ENCODE results near the gene SLC25A29. TPM values are rescaled to one million over a fixed set of nuclear protein-coding genes. Genes with fewer than 3 reads are reported as not detected.

Gene SLC25A29
- total and polyA plus RNA-seq, 2 of the 13 experiments (the other 11 are each of a cell fraction or from before 2014, with no cell fraction given) = 12.2 to 17.2 TPM

DNA sequence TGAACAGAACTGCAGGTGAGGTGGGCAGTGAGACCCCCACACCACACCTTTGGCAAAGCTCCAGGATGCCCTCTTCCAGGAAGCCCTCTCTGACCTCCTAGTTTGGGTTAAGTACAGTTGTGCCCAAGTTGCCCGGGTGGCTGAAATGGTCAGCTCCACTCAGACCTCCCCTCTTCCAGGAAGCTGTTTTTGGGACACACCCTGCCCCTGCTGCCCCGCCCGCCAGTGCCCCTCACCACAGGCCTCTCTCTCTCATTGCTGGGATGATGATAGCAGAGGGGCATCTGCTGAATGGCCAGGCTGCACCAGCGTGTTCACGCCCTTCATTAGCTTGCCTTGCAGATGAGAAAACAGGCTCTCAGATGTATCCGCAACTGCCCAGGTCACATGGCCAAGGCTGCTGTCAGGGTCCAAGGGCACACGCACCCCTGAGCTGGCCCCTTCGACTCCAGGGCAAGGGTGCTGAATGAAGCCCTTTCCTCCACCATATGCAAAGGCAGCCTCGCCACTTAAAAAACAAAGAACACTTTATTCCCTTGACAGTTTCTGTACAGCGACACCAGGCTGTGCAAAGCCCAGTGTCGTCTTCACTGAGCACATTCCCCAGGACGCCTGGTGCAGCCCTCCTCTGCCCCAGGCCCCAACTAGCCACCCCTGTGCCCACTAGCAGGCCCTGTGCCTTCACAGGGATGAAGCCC is 15.5 kb downstream of the SLC25A29 start (continued):
- TF ChIP-seq, protein P1, sequence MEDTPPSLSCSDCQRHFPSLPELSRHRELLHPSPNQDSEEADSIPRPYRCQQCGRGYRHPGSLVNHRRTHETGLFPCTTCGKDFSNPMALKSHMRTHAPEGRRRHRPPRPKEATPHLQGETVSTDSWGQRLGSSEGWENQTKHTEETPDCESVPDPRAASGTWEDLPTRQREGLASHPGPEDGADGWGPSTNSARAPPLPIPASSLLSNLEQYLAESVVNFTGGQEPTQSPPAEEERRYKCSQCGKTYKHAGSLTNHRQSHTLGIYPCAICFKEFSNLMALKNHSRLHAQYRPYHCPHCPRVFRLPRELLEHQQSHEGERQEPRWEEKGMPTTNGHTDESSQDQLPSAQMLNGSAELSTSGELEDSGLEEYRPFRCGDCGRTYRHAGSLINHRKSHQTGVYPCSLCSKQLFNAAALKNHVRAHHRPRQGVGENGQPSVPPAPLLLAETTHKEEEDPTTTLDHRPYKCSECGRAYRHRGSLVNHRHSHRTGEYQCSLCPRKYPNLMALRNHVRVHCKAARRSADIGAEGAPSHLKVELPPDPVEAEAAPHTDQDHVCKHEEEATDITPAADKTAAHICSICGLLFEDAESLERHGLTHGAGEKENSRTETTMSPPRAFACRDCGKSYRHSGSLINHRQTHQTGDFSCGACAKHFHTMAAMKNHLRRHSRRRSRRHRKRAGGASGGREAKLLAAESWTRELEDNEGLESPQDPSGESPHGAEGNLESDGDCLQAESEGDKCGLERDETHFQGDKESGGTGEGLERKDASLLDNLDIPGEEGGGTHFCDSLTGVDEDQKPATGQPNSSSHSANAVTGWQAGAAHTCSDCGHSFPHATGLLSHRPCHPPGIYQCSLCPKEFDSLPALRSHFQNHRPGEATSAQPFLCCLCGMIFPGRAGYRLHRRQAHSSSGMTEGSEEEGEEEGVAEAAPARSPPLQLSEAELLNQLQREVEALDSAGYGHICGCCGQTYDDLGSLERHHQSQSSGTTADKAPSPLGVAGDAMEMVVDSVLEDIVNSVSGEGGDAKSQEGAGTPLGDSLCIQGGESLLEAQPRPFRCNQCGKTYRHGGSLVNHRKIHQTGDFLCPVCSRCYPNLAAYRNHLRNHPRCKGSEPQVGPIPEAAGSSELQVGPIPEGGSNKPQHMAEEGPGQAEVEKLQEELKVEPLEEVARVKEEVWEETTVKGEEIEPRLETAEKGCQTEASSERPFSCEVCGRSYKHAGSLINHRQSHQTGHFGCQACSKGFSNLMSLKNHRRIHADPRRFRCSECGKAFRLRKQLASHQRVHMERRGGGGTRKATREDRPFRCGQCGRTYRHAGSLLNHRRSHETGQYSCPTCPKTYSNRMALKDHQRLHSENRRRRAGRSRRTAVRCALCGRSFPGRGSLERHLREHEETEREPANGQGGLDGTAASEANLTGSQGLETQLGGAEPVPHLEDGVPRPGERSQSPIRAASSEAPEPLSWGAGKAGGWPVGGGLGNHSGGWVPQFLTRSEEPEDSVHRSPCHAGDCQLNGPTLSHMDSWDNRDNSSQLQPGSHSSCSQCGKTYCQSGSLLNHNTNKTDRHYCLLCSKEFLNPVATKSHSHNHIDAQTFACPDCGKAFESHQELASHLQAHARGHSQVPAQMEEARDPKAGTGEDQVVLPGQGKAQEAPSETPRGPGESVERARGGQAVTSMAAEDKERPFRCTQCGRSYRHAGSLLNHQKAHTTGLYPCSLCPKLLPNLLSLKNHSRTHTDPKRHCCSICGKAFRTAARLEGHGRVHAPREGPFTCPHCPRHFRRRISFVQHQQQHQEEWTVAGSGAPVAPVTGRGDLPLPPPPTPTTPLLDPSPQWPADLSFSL (CRISPR knock-in tag; IDR thresholded peaks at IDR 0.05) = no peak
- TF ChIP-seq KLF16 (CRISPR knock-in tag; IDR thresholded peaks at IDR 0.05) (peak in 1 of 2 experiments; percentile 48; a peak in 1 of 4 replicates), ZNF33B (CRISPR knock-in tag; IDR thresholded peaks at IDR 0.05) (peak; percentile 64; the same call in 1 of the 2 replicates), DNMT1 (CRISPR knock-in tag; IDR thresholded peaks at IDR 0.05) (no peak), THAP11 (CRISPR knock-in tag; IDR thresholded peaks at IDR 0.05) (peak; percentile 55; the same call in 1 of the 2 replicates), ZNF629 (CRISPR knock-in tag; conservative IDR thresholded peaks at IDR 0.05) (no peak), FOSL1 (CRISPR knock-in tag; IDR thresholded peaks at IDR 0.05; ENCODE audit: borderline replicate concordance) (no peak), CCDC6 (CRISPR knock-in tag; IDR thresholded peaks at IDR 0.05) (peak; percentile 90; the same call in 1 of the 2 replicates), GATA4 (IDR thresholded peaks at IDR 0.05; ENCODE audit: borderline replicate concordance, low read depth) (peak; percentile 39; the same call in 1 of the 2 replicates), YEATS4 (CRISPR knock-in tag; IDR thresholded peaks at IDR 0.05; ENCODE audit: borderline replicate concordance) (peak; percentile 83), ZNF282 (IDR thresholded peaks at IDR 0.05; ENCODE audit: partially characterized antibody) (no peak)
- TF ChIP-seq, protein P2, sequence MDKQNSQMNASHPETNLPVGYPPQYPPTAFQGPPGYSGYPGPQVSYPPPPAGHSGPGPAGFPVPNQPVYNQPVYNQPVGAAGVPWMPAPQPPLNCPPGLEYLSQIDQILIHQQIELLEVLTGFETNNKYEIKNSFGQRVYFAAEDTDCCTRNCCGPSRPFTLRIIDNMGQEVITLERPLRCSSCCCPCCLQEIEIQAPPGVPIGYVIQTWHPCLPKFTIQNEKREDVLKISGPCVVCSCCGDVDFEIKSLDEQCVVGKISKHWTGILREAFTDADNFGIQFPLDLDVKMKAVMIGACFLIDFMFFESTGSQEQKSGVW (CRISPR knock-in tag; IDR thresholded peaks at IDR 0.05; ENCODE audit: borderline replicate concordance) = no peak
- TF ChIP-seq, protein P3, sequence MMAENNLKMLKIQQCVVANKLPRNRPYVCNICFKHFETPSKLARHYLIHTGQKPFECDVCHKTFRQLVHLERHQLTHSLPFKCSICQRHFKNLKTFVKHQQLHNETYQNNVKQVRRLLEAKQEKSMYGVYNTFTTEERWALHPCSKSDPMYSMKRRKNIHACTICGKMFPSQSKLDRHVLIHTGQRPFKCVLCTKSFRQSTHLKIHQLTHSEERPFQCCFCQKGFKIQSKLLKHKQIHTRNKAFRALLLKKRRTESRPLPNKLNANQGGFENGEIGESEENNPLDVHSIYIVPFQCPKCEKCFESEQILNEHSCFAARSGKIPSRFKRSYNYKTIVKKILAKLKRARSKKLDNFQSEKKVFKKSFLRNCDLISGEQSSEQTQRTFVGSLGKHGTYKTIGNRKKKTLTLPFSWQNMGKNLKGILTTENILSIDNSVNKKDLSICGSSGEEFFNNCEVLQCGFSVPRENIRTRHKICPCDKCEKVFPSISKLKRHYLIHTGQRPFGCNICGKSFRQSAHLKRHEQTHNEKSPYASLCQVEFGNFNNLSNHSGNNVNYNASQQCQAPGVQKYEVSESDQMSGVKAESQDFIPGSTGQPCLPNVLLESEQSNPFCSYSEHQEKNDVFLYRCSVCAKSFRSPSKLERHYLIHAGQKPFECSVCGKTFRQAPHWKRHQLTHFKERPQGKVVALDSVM (CRISPR knock-in tag; IDR thresholded peaks at IDR 0.05) = no peak
- TF ChIP-seq, protein P4, sequence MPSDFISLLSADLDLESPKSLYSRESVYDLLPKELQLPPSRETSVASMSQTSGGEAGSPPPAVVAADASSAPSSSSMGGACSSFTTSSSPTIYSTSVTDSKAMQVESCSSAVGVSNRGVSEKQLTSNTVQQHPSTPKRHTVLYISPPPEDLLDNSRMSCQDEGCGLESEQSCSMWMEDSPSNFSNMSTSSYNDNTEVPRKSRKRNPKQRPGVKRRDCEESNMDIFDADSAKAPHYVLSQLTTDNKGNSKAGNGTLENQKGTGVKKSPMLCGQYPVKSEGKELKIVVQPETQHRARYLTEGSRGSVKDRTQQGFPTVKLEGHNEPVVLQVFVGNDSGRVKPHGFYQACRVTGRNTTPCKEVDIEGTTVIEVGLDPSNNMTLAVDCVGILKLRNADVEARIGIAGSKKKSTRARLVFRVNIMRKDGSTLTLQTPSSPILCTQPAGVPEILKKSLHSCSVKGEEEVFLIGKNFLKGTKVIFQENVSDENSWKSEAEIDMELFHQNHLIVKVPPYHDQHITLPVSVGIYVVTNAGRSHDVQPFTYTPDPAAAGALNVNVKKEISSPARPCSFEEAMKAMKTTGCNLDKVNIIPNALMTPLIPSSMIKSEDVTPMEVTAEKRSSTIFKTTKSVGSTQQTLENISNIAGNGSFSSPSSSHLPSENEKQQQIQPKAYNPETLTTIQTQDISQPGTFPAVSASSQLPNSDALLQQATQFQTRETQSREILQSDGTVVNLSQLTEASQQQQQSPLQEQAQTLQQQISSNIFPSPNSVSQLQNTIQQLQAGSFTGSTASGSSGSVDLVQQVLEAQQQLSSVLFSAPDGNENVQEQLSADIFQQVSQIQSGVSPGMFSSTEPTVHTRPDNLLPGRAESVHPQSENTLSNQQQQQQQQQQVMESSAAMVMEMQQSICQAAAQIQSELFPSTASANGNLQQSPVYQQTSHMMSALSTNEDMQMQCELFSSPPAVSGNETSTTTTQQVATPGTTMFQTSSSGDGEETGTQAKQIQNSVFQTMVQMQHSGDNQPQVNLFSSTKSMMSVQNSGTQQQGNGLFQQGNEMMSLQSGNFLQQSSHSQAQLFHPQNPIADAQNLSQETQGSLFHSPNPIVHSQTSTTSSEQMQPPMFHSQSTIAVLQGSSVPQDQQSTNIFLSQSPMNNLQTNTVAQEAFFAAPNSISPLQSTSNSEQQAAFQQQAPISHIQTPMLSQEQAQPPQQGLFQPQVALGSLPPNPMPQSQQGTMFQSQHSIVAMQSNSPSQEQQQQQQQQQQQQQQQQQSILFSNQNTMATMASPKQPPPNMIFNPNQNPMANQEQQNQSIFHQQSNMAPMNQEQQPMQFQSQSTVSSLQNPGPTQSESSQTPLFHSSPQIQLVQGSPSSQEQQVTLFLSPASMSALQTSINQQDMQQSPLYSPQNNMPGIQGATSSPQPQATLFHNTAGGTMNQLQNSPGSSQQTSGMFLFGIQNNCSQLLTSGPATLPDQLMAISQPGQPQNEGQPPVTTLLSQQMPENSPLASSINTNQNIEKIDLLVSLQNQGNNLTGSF (CRISPR knock-in tag; IDR thresholded peaks at IDR 0.05) = no peak
